CD4-positive, alpha-beta T cell (primary cell): Measurements from ENCODE around the gene SUCLG2. TPM values are rescaled to one million over a fixed set of nuclear protein-coding genes. Genes with fewer than 3 reads are reported as not detected.

Experiments used
- ATAC-seq: fragments of 200-7000 bp; cut with Tn5 transposase; one replicate; pipeline ENCODE4 v1.10.0; 2022; ENCODE audit warnings: mild to moderate bottlenecking; ENCODE audit not compliant: poor library complexity
- CTCF ChIA-PET: fragments of 350-600 bp; sonication (Branson Sonifier 250); formaldehyde crosslinking; loops from one replicate; lab custom pipeline; 2021; ENCODE audit warnings: antibody characterized with exemption, inconsistent platforms; lab: Charles Lee
- POLR2A ChIA-PET: fragments of 350-600 bp; sonication (Branson Sonifier 250); formaldehyde crosslinking; loops from one replicate; lab custom pipeline; 2021; ENCODE audit warnings: antibody characterized with exemption, inconsistent platforms; lab: Charles Lee
- DNase-seq, 14 experiments: peaks; one replicate each; pipeline ENCODE4 v3.0.0-alpha.2; 2013 to 2020; ENCODE audit warnings: mixed read lengths in 2 of 14
- H3K27ac ChIP-seq, 2 donors: one replicate each; pipeline versions ENCODE4 v1.5.1 to v1.7.0; 2013; ENCODE audit warnings: low read length in 2 of 2, low read depth in 1 of 2, mild to moderate bottlenecking in 1 of 2
- H3K27me3 ChIP-seq, 2 experiments: 1 replicate in 1 of 2; 2 replicates in 1 of 2; pipeline versions ENCODE4 v1.6.1 to v1.7.0; 2013; ENCODE audit warnings: low read length in 2 of 2, control low read depth in 1 of 2, mild to moderate bottlenecking in 1 of 2, moderate library complexity in 1 of 2; ENCODE audit not compliant: insufficient read depth in 2 of 2, control insufficient read depth in 1 of 2
- H3K36me3 ChIP-seq: one replicate; pipeline ENCODE4 v1.6.1; 2013; ENCODE audit warnings: low read length, control low read depth; ENCODE audit not compliant: insufficient read depth
- H3K4me1 ChIP-seq: one replicate; pipeline ENCODE4 v1.6.1; 2013; ENCODE audit warnings: low read length, control low read depth; ENCODE audit not compliant: insufficient read depth
- H3K4me3 ChIP-seq: one replicate; pipeline ENCODE4 v1.5.1; 2013; ENCODE audit warnings: mild to moderate bottlenecking, low read length, moderate library complexity
- H3K9me3 ChIP-seq, 2 experiments: 1 replicate in 1 of 2; 2 replicates in 1 of 2; pipeline versions ENCODE4 v1.6.1 to v1.7.0; 2013; ENCODE audit warnings: low read length in 2 of 2, mild to moderate bottlenecking in 2 of 2, control low read depth in 1 of 2, moderate library complexity in 1 of 2; ENCODE audit not compliant: control insufficient read depth in 1 of 2, insufficient read depth in 1 of 2
- H3K27ac Mint-ChIP-seq: one replicate; pipeline ENCODE4 v1.8.0; 2020; ENCODE audit warnings: mixed read lengths
- H3K27me3 Mint-ChIP-seq: one replicate; pipeline ENCODE4 v1.8.0; 2021; ENCODE audit warnings: mixed read lengths
- H3K36me3 Mint-ChIP-seq: one replicate; pipeline ENCODE4 v1.8.0; 2021; ENCODE audit warnings: low read depth, mixed read lengths
- H3K4me1 Mint-ChIP-seq: one replicate; pipeline ENCODE4 v1.8.0; 2021; ENCODE audit warnings: low read depth, mixed read lengths
- H3K4me3 Mint-ChIP-seq: one replicate; pipeline ENCODE4 v1.8.0; 2020; ENCODE audit warnings: mild to moderate bottlenecking, mixed read lengths
- H3K9me3 Mint-ChIP-seq: one replicate; pipeline ENCODE4 v1.8.0; 2020; ENCODE audit warnings: mixed read lengths
- intact Hi-C, 2 experiments: fragments of 100-400 bp; cut with DNase I in 1 of 2; cut with micrococcal nuclease in 1 of 2; formaldehyde crosslinking; loops; one replicate each; pipeline versions ENCODE4 v1.15.1 to v1.9.0; 2023 to 2025; cut with DNase I, micrococcal nuclease
- total RNA-seq, 174 experiments: library from RNA in 2 of 174; stranded (reverse) in 2 of 174; gene quantifications; one replicate each; pipeline ENCODE4 v1.2.3 and lab custom pipeline; 2021 to 2026
- TF ChIP-seq, protein P1 (sequence below): fragments of 200-600 bp; IDR thresholded peaks from one replicate; pipeline ENCODE4 v1.8.0; 2022; ENCODE audit warnings: antibody characterized with exemption, mild to moderate bottlenecking

Gene SUCLG2
- total RNA-seq, 2 experiments from 2014 or later = 51.7 to 52.4 TPM

DNA sequence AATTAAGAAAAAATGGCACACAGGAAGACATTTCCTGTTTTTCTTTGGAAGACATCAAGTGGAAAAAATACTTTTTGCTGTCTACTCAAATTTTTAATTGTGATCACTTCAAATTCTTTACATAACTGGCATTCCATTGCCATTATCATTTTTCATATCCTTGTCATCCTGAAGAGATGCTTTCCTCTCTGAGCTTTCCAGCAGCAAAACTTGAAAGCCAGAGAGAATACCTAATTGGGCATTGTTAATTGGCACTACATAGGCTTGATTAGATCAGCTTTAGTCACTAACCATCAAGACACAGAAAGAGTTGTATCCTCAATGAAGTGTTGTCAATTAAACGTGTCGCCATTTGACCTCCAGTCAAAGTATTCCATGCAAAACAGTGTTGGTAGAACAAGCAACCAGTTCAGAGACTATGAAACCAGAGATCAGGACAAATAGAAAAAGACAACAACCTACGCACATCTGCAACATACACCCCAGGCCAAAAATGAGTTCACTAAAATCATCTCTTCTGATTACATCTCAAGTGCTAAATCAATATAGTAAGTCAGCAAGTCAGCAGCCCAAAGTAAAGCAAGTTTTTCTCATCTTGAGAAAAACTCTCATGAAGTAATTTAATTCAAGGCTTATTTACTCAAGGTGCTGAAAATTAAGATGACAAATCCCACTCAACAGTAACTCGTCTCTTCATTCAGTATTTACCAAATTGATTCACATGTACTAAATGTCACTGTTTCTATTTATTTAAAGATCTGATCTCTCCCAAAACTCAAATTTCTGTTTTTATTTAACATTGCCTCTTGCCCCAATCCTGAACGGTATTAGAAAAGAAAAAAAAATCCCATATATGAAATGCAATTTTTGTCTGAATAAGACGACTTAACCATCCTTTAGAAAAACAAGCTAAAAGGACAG is 123.0 kb downstream of the SUCLG2 start:
- ChIA-PET POLR2A (interaction anchor here (0.7 kb wide), 1 partner anchor 11 kb away, joined by 4 read pairs; no protein-coding TSS in a partner anchor), CTCF (no interaction called here)
- Mint-ChIP-seq H3K4me3 (no peak overlapping the region), H3K27ac (no peak overlapping the region), H3K9me3 (no peaks in the 10 kb centered on the region), H3K27me3 (no peaks in the 10 kb centered on the region), H3K4me1 (peaks cover 40% of the 10 kb centered on the region), H3K36me3 (peaks cover 57% of the 10 kb centered on the region)
- DNase-seq = no peak
- no peaks in the 10 kb centered on the region for H3K9me3 ChIP-seq
- no peaks in the 10 kb centered on the region for H3K4me1 ChIP-seq
- H3K4me3 ChIP-seq = no peak overlapping the region
- TF ChIP-seq, protein P1, sequence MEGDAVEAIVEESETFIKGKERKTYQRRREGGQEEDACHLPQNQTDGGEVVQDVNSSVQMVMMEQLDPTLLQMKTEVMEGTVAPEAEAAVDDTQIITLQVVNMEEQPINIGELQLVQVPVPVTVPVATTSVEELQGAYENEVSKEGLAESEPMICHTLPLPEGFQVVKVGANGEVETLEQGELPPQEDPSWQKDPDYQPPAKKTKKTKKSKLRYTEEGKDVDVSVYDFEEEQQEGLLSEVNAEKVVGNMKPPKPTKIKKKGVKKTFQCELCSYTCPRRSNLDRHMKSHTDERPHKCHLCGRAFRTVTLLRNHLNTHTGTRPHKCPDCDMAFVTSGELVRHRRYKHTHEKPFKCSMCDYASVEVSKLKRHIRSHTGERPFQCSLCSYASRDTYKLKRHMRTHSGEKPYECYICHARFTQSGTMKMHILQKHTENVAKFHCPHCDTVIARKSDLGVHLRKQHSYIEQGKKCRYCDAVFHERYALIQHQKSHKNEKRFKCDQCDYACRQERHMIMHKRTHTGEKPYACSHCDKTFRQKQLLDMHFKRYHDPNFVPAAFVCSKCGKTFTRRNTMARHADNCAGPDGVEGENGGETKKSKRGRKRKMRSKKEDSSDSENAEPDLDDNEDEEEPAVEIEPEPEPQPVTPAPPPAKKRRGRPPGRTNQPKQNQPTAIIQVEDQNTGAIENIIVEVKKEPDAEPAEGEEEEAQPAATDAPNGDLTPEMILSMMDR = no peak
- H3K27me3 ChIP-seq = no peaks in the 10 kb centered on the region
- H3K27ac ChIP-seq = no peak overlapping the region
- intact Hi-C loops = no loop called here
- ATAC-seq = no peak
- peaks cover 20% of the 10 kb centered on the region for H3K36me3 ChIP-seq

DNA sequence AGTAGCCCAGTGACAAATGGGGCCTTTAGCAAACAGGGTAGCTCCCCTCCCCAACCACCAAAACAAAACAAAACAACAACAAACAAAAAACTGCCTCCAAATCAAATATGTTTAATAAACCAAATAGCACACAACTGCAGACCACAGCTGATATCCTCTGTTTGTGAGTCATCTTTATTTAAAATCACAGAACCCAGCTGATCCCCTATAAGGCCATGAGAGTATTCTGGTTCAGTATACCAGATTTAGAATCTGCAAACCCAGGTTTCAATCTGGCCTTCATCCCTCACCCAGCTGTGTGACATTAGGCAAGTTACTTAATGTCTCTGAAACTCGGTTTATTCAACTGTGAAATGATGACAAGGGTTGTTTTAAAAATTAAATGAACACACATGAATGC is 124.5 kb downstream of the SUCLG2 start:
- Histone ChIP-seq H3K4me1 (no peaks in the 10 kb centered on the region), H3K27ac (no peak overlapping the region), H3K4me3 (no peak overlapping the region), H3K36me3 (peaks cover 24% of the 10 kb centered on the region), H3K27me3 (no peaks in the 10 kb centered on the region), H3K9me3 (no peaks in the 10 kb centered on the region)
- TF ChIP-seq, protein P1 = no peak
- CTCF ChIA-PET = no interaction called here
- no peak overlapping the region for H3K4me3 Mint-ChIP-seq
- no peak for ATAC-seq
- peaks cover 27% of the 10 kb centered on the region for H3K4me1 Mint-ChIP-seq
- H3K27me3 Mint-ChIP-seq = no peaks in the 10 kb centered on the region
- H3K9me3 Mint-ChIP-seq = no peaks in the 10 kb centered on the region
- H3K27ac Mint-ChIP-seq = no peak overlapping the region
- DNase-seq = no peak
- peaks cover 67% of the 10 kb centered on the region for H3K36me3 Mint-ChIP-seq
- intact Hi-C loops = no loop called here
- POLR2A ChIA-PET = no interaction called here

DNA sequence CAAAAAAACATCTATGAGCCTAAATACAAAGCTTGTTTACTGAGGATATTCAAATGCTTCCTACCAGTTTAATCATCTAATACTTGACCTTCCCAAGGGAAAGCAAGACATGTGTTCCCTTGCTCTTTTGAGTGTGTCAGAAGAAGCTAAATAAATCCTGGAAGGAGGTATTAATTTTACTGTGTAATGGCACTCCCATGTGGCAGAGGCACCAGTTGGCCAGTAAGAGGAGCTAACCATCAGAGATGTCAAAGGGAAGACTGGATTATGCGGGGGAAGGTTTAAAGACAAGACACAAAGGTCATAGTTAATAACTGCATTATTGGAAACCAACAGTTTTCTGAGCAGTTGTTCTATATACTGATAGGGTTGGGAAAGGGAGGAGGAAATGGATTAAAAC is 125.1 kb downstream of the SUCLG2 start:
- Histone ChIP-seq H3K9me3 (no peaks in the 10 kb centered on the region), H3K4me1 (no peaks in the 10 kb centered on the region), H3K27me3 (no peaks in the 10 kb centered on the region), H3K27ac (no peak overlapping the region), H3K36me3 (peaks cover 27% of the 10 kb centered on the region), H3K4me3 (no peak overlapping the region)
- ChIA-PET POLR2A (no interaction called here), CTCF (no interaction called here)
- Mint-ChIP-seq H3K4me1 (peaks cover 24% of the 10 kb centered on the region), H3K27ac (no peak overlapping the region), H3K27me3 (no peaks in the 10 kb centered on the region), H3K9me3 (no peaks in the 10 kb centered on the region), H3K36me3 (peaks cover 72% of the 10 kb centered on the region), H3K4me3 (no peak overlapping the region)
- TF ChIP-seq, protein P1 = no peak
- no peak for ATAC-seq
- DNase-seq = no peak
- intact Hi-C loops = no loop called here
